Measurements from ENCODE around the gene IQCE.
A peak's percentile ranks its signal among the peaks of the same experiment; 100 is the strongest.

IQCE gene

DNA sequence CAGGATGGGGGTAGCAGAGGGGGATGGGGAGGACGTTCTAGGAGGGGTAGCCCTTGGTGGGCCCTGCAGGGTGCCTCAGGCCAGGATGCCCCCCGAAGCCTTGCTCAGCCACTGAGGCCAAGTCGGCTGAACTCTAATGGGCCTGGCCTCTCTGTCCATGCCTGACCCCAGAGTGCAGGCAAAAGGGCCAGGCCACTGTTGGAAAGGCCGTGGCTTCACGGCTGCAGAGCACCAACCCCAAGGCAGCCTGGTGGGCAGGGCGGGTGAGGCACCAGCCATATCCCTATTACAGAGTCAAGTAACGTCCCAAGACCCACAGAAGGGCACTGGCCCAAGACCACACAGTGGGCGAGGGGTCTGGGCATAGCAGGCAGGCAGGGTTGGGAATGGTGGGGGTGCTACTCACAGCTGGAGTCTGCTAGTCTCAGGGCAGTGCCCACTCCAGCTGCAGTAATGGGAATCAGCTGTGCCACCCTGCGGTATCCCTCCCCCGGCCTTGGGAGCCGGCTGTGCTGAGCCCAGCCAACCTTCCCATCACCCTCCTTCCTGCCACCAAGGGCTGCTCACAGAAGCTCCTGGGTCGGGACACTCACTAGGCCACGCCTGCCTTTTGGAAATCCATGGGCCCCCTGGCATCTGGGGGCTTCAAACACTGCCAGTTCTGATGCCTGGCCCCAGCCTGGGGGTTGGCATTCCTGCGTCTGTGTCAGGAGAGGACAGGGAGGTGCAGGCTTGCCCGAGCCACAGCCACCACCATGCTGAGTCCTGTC lies 43.2 kb upstream of the IQCE start:
- TF ChIP-seq, protein P1, sequence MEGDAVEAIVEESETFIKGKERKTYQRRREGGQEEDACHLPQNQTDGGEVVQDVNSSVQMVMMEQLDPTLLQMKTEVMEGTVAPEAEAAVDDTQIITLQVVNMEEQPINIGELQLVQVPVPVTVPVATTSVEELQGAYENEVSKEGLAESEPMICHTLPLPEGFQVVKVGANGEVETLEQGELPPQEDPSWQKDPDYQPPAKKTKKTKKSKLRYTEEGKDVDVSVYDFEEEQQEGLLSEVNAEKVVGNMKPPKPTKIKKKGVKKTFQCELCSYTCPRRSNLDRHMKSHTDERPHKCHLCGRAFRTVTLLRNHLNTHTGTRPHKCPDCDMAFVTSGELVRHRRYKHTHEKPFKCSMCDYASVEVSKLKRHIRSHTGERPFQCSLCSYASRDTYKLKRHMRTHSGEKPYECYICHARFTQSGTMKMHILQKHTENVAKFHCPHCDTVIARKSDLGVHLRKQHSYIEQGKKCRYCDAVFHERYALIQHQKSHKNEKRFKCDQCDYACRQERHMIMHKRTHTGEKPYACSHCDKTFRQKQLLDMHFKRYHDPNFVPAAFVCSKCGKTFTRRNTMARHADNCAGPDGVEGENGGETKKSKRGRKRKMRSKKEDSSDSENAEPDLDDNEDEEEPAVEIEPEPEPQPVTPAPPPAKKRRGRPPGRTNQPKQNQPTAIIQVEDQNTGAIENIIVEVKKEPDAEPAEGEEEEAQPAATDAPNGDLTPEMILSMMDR (IDR thresholded peaks at IDR 0.05; ENCODE audit: low read depth, low read length) = no peak
- Histone ChIP-seq H3K9me3 (ENCODE audit: severe bottlenecking) (no peaks in the 10 kb centered on the region), H3K27ac (0 out of 2 replicates have a peak overlapping the region, but pooled peaks have one; percentile 12), H3K4me3 (ENCODE audit: low read depth, low read length) (no peak overlapping the region), H3K27me3 (ENCODE audit: insufficient read depth, low read depth, severe bottlenecking) (no peaks in the 10 kb centered on the region), H3K36me3 (no peaks in the 10 kb centered on the region)
- DNase-seq = no peak

DNA sequence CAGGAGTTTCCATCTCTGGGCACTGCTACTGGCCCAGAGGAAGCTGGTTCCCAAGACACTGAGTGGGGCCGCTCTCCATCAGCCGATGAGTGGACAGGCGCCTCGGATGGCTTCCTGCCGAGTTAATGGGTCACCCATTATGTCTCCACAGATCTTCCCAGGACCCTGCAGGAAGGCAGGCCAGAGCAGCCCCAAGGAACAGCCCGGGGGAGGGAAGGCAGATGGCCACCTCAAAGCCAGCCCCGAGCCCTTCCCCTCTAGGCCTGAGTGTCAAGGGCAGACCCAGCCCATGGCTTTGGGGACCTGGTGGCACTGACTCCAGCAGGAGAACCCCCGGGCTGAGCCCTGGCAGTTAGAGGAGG lies 42.6 kb upstream of the IQCE start:
- H3K9me3 ChIP-seq (ENCODE audit: severe bottlenecking) = no peaks in the 10 kb centered on the region
- no peaks in the 10 kb centered on the region for H3K36me3 ChIP-seq
- no peak overlapping the region for H3K4me3 ChIP-seq (ENCODE audit: low read depth, low read length)
- TF ChIP-seq, protein P1 (IDR thresholded peaks at IDR 0.05; ENCODE audit: low read depth, low read length) = no peak
- peak overlapping the region; percentile 66; the same call in 1 of the 2 replicates for H3K27ac ChIP-seq
- no peak for DNase-seq
- no peaks in the 10 kb centered on the region for H3K27me3 ChIP-seq (ENCODE audit: insufficient read depth, low read depth, severe bottlenecking)

DNA sequence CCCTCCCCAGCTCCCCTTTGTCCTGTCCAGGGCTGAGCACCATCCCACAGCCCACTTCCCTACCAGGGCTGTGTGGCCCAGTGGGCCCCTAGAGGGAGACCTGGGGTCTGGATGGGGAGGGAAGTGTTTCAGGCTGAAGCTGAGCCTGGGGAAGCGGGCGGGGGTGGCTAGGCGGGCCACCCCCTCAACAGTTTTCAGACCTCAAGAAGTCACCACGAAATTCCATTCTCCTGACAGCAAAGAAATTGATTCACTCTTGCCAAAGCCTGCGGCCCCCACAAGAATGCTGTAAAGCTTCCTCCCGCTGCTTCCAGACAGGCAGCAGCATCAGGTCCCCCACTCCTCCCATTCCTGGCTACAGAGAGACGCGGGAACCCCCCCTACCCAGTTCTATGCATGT lies 41.8 kb upstream of the IQCE start:
- Histone ChIP-seq H3K4me3 (ENCODE audit: low read depth, low read length) (no peak overlapping the region), H3K27me3 (ENCODE audit: insufficient read depth, low read depth, severe bottlenecking) (no peaks in the 10 kb centered on the region), H3K27ac (peak overlapping the region; percentile 66), H3K36me3 (peaks cover 7% of the 10 kb centered on the region), H3K9me3 (ENCODE audit: severe bottlenecking) (no peaks in the 10 kb centered on the region)
- TF ChIP-seq, protein P1 (IDR thresholded peaks at IDR 0.05; ENCODE audit: low read depth, low read length) = no peak
- no peak for DNase-seq

DNA sequence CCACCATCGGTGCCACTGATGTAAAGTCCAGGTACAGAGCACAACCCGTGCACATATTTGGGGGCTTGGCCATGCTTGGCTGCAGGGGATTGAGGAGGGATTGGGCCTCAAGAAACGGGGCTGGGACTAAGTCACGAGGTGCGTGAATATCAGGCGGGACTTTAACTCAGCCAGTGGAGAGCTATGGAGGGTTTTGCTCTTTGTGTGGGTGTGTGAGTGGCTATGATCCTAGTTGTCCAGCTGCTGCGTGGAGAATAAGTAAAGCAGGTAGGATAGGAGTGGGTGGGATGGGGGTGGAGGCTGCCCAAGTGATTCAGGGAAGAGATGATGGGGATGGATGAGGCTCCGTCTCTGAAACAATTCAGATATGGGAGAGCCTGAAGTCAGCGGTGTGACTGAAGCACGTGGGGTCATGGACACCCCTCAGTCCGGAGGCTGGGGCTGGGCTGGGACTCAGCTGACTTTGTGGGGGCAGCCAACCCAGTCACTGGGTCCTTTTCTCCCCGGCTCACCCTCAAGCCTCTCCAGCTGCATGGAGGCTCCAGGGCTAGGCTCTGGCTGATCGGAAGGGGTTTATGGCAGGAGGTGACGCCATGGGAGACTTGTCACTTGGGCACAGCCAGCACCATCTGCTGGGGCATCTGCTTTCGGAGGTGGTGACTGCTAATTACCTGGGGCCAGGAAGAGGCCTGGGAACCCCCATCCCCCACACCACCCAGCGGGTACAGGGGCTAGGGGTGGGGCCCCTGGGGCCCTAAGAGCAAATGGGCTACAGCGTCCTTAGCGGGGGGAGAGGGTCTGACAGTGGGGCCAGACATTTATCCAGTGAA lies 40.9 kb upstream of the IQCE start:
- peak; percentile 84 for DNase-seq
- Histone ChIP-seq H3K27ac (peak overlapping the region; percentile 66), H3K9me3 (ENCODE audit: severe bottlenecking) (no peaks in the 10 kb centered on the region), H3K27me3 (ENCODE audit: insufficient read depth, low read depth, severe bottlenecking) (no peaks in the 10 kb centered on the region), H3K36me3 (peaks cover 9% of the 10 kb centered on the region), H3K4me3 (ENCODE audit: low read depth, low read length) (no peak overlapping the region)
- TF ChIP-seq, protein P1 (IDR thresholded peaks at IDR 0.05; ENCODE audit: low read depth, low read length) = peak; percentile 12; the same call in 1 of the 2 replicates

DNA sequence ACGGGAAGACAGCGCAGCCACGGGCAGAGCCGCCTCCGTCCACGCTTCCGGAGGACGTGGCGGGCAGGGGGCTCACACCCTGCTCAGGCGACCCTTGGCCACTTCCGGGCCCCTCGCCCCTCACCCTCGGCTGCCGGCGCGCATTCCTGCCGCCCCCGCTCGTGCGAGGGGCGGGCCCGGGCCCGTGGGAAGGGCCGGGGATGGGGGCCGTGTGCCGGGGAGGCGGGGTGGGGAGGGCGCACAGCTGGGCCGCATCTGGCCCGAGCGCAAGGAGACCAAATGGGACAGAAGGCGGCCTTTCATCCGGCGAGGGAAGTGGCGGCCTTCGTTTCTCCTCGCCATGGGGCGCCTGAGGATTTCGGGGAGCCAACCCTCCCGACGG lies 40.1 kb upstream of the IQCE start:
- H3K27me3 ChIP-seq (ENCODE audit: insufficient read depth, low read depth, severe bottlenecking) = no peaks in the 10 kb centered on the region
- H3K4me3 ChIP-seq (ENCODE audit: low read depth, low read length) = no peak overlapping the region; the same call in 1 of the 2 replicates
- peaks cover 10% of the 10 kb centered on the region for H3K36me3 ChIP-seq
- no peaks in the 10 kb centered on the region for H3K9me3 ChIP-seq (ENCODE audit: severe bottlenecking)
- no peak for DNase-seq
- H3K27ac ChIP-seq = peak overlapping the region; percentile 68
- TF ChIP-seq, protein P1 (IDR thresholded peaks at IDR 0.05; ENCODE audit: low read depth, low read length) = no peak
